K562 (cell line): ENCODE data around the gene GDF11.

Experiments used
- CEBPB ChIP-seq: fragments of 450-650 bp; IDR thresholded peaks from 2 replicates; pipeline ENCODE4 v1.6.1; 2016; ENCODE audit warnings: missing genetic modification characterization, missing compliant biosample characterization
- FOSL1 ChIP-seq: fragments of 200-800 bp; sonication (Bioruptor generic); conservative IDR thresholded peaks from 2 replicates; pipeline ENCODE4 v1.6.1; 2016; ENCODE audit warnings: missing genetic modification characterization, missing compliant biosample characterization
- GATAD2B ChIP-seq: fragments of 450-650 bp; IDR thresholded peaks from 2 replicates; pipeline ENCODE4 v1.6.1; 2017; ENCODE audit warnings: mild to moderate bottlenecking, borderline replicate concordance
- JUND ChIP-seq, 2 experiments: IDR thresholded peaks; 2 replicates in 1 of 2; 3 replicates in 1 of 2; pipeline ENCODE4 v1.6.1; 2011; ENCODE audit warnings: borderline replicate concordance in 2 of 2, low read depth in 2 of 2, low read length in 2 of 2, improper control_type of control experiment in 1 of 2, missing biosample characterization in 1 of 2, missing genetic modification characterization in 1 of 2, missing genetic modification reagents in 1 of 2
- NCOA6 ChIP-seq: fragments of 450-650 bp; IDR thresholded peaks from 2 replicates; pipeline ENCODE4 v1.6.1; 2017; ENCODE audit warnings: mild to moderate bottlenecking
- POLR2A ChIP-seq: fragments of 450-650 bp; conservative IDR thresholded peaks from 2 replicates; pipeline ENCODE4 v1.6.1; 2016
- POLR2AphosphoS5 ChIP-seq: IDR thresholded peaks from 2 replicates; pipeline ENCODE4 v1.6.1; 2011; ENCODE audit warnings: mild to moderate bottlenecking, low read depth, low read length, moderate library complexity; ENCODE audit not compliant: control insufficient read depth, insufficient read depth
- RFX5 ChIP-seq: IDR thresholded peaks from 2 replicates; pipeline ENCODE4 v1.6.1; 2011; ENCODE audit warnings: low read depth, mild to moderate bottlenecking, improper control_type of control experiment, low read length
- TAF15 ChIP-seq: fragments of 200-400 bp; formaldehyde crosslinking; IDR thresholded peaks from 2 replicates; pipeline ENCODE4 v1.6.1; 2017; ENCODE audit warnings: mild to moderate bottlenecking, low read depth, low read length, moderate library complexity
- TAL1 ChIP-seq: fragments of 450-650 bp; IDR thresholded peaks from 2 replicates; pipeline ENCODE4 v1.6.1; 2016; ENCODE audit warnings: mild to moderate bottlenecking
- ZFP1 ChIP-seq: fragments of 450-650 bp; formaldehyde crosslinking; IDR thresholded peaks from 2 replicates; pipeline ENCODE4 v1.4.0; 2020; ENCODE audit warnings: mild to moderate bottlenecking, mixed read lengths
- TF ChIP-seq, protein P1 (sequence below), 3 experiments: IDR thresholded peaks in 2 of 3; conservative IDR thresholded peaks in 1 of 3; 2 replicates each; pipeline ENCODE4 v1.5.1; 2011 to 2012; ENCODE audit warnings: low read length in 3 of 3, mild to moderate bottlenecking in 3 of 3, control low read depth in 2 of 3, improper control_type of control experiment in 1 of 3, inconsistent platforms in 1 of 3, low read depth in 1 of 3, mixed read lengths in 1 of 3, moderate library complexity in 1 of 3; ENCODE audit not compliant: insufficient read depth in 2 of 3
- TF ChIP-seq, protein P2 (sequence below): sonication (generic); formaldehyde crosslinking; IDR thresholded peaks from 2 replicates; pipeline ENCODE4 v1.8.1; 2022; ENCODE audit warnings: missing genetic modification reagents
- TF ChIP-seq, protein P3 (sequence below): fragments of 450-650 bp; formaldehyde crosslinking; IDR thresholded peaks from 2 replicates; pipeline ENCODE4 v1.4.0; 2020; ENCODE audit warnings: mild to moderate bottlenecking, moderate library complexity

DNA sequence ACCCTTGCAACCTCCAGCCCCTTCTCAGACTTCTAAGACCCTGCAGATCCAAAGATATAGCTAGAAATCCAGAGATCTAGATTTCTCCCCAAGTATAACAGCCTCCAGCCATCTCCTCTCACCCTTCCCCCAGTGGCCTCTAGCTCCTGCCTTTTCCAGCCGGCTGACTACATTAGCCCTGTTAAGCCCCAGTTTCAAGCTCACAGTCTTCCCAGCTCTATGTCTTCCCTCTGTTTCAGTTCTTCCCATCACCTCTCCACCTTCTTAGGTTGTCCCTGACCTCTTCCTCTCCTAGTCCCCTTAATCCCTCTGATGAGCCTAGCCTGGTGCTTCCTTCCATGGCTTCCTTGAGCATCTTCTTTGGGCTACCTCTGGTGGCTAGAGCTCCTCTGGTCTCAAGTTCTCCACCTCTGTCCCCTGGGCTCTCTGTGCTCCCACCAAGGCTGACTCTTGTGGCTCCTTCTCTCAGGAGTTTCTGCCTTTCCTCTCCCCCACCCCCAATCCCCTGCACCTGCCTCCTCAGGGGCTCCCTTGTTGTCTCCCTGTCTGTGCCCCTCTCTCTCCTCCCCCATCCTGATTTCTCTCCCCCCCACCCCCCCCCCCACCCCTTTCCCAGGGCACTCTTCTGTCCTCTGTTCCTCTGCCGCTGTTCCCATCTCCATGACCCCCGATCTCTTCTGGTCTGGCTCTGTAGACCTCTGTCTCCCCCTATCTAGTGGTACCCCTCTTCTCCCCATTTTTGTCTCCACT lies 816 bp upstream of the GDF11 start:
- TF ChIP-seq CEBPB (no peak), TAL1 (no peak), POLR2A (no peak), ZFP1 (CRISPR knock-in tag) (no peak), JUND (IDR thresholded peaks at IDR 0.05; ENCODE audit: borderline replicate concordance, low read depth, low read length) (no peak), JUND (tag; IDR thresholded peaks at IDR 0.05; ENCODE audit: borderline replicate concordance, low read depth, low read length) (no peak), NCOA6 (no peak), RFX5 (no peak), POLR2AphosphoS5 (no peak), GATAD2B (no peak), FOSL1 (tag) (no peak), TAF15 (no peak)
- TF ChIP-seq, protein P1, sequence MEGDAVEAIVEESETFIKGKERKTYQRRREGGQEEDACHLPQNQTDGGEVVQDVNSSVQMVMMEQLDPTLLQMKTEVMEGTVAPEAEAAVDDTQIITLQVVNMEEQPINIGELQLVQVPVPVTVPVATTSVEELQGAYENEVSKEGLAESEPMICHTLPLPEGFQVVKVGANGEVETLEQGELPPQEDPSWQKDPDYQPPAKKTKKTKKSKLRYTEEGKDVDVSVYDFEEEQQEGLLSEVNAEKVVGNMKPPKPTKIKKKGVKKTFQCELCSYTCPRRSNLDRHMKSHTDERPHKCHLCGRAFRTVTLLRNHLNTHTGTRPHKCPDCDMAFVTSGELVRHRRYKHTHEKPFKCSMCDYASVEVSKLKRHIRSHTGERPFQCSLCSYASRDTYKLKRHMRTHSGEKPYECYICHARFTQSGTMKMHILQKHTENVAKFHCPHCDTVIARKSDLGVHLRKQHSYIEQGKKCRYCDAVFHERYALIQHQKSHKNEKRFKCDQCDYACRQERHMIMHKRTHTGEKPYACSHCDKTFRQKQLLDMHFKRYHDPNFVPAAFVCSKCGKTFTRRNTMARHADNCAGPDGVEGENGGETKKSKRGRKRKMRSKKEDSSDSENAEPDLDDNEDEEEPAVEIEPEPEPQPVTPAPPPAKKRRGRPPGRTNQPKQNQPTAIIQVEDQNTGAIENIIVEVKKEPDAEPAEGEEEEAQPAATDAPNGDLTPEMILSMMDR (IDR thresholded peaks at IDR 0.05 in 2 of 3, conservative IDR thresholded peaks at IDR 0.05 in 1 of 3; ENCODE audit: insufficient read depth in 2 of 3, low read depth in 1 of 3, low read length in 3 of 3) = no peak
- TF ChIP-seq, protein P2, sequence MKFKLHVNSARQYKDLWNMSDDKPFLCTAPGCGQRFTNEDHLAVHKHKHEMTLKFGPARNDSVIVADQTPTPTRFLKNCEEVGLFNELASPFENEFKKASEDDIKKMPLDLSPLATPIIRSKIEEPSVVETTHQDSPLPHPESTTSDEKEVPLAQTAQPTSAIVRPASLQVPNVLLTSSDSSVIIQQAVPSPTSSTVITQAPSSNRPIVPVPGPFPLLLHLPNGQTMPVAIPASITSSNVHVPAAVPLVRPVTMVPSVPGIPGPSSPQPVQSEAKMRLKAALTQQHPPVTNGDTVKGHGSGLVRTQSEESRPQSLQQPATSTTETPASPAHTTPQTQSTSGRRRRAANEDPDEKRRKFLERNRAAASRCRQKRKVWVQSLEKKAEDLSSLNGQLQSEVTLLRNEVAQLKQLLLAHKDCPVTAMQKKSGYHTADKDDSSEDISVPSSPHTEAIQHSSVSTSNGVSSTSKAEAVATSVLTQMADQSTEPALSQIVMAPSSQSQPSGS (CRISPR knock-in tag) = no peak
- TF ChIP-seq, protein P3, sequence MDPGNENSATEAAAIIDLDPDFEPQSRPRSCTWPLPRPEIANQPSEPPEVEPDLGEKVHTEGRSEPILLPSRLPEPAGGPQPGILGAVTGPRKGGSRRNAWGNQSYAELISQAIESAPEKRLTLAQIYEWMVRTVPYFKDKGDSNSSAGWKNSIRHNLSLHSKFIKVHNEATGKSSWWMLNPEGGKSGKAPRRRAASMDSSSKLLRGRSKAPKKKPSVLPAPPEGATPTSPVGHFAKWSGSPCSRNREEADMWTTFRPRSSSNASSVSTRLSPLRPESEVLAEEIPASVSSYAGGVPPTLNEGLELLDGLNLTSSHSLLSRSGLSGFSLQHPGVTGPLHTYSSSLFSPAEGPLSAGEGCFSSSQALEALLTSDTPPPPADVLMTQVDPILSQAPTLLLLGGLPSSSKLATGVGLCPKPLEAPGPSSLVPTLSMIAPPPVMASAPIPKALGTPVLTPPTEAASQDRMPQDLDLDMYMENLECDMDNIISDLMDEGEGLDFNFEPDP (CRISPR knock-in tag) = no peak
